Type B pancreatic cell (in vitro differentiated cells): Measurements from ENCODE around the gene PLOD3. TPM values are rescaled to one million over a fixed set of nuclear protein-coding genes. Genes with fewer than 3 reads are reported as not detected.

Experiments
- DNase-seq: peaks from one replicate; pipeline ENCODE4 v3.0.0; 2021; ENCODE audit warnings: mixed read lengths; ENCODE audit not compliant: unreplicated experiment; ENCODE audit errors: extremely low spot score
- H3K27ac Mint-ChIP-seq: 2 replicates; pipeline ENCODE4 v1.8.0; 2021; ENCODE audit warnings: mild to moderate bottlenecking, mixed read lengths
- H3K27me3 Mint-ChIP-seq: 2 replicates; pipeline ENCODE4 v1.8.0; 2021; ENCODE audit warnings: mixed read lengths
- H3K36me3 Mint-ChIP-seq: 2 replicates; pipeline ENCODE4 v1.8.0; 2021; ENCODE audit warnings: mixed read lengths
- H3K4me1 Mint-ChIP-seq: one replicate; pipeline ENCODE4 v1.8.0; 2021; ENCODE audit warnings: mixed read lengths; ENCODE audit not compliant: unreplicated experiment
- H3K4me3 Mint-ChIP-seq: 2 replicates; pipeline ENCODE4 v1.8.0; 2021; ENCODE audit warnings: mild to moderate bottlenecking, mixed read lengths
- H3K9me3 Mint-ChIP-seq: 2 replicates; pipeline ENCODE4 v1.8.0; 2021; ENCODE audit warnings: mixed read lengths
- CTCF ChIP-seq: fragments of 200-600 bp; sonication (generic); conservative IDR thresholded peaks from 2 replicates; pipeline ENCODE4 v1.5.0; 2021; ENCODE audit warnings: antibody characterized with exemption, mild to moderate bottlenecking
- total RNA-seq: library from RNA; stranded (reverse); gene quantifications from 2 replicates; pipeline ENCODE4 v1.2.1, GENCODE V29; 2021; ENCODE audit warnings: low replicate concordance

Gene PLOD3
- total RNA-seq, 1 donor from 2014 or later = 65.7 TPM

- peaks cover 49% of the 10 kb centered on the region for H3K27me3 Mint-ChIP-seq
- no peak overlapping the region for H3K27ac Mint-ChIP-seq
- H3K9me3 Mint-ChIP-seq = no peaks in the 10 kb centered on the region
- DNase-seq = no peak
- no peaks in the 10 kb centered on the region for H3K36me3 Mint-ChIP-seq
- H3K4me3 Mint-ChIP-seq = peak overlapping the region; percentile 86
- TF ChIP-seq CTCF = no peak
- peaks cover 29% of the 10 kb centered on the region for H3K4me1 Mint-ChIP-seq
Observed at GRCh38 chr7:101164071-101164840, 53.1 kb downstream of the PLOD3 start.

- no peak for TF ChIP-seq CTCF
- Mint-ChIP-seq H3K4me3 (peak overlapping the region; percentile 86), H3K27ac (no peak overlapping the region), H3K36me3 (peaks cover under 1% of the 10 kb centered on the region), H3K9me3 (no peaks in the 10 kb centered on the region), H3K4me1 (peaks cover 27% of the 10 kb centered on the region), H3K27me3 (peaks cover 42% of the 10 kb centered on the region)
- DNase-seq = no peak
Observed at GRCh38 chr7:101163279-101164070, 53.9 kb downstream of the PLOD3 start.

GRCh38 chr7:101162551-101163278 lies 54.7 kb downstream of the PLOD3 start:
- H3K4me1 Mint-ChIP-seq = peaks cover 22% of the 10 kb centered on the region

GRCh38 chr7:101161692-101162471 lies 55.5 kb downstream of the PLOD3 start:
- no peaks in the 10 kb centered on the region for H3K9me3 Mint-ChIP-seq
- no peak for DNase-seq
- no peak for TF ChIP-seq CTCF

More at GRCh38 chr7:101162551-101163278, 54.7 kb downstream of the PLOD3 start:
- H3K4me3 Mint-ChIP-seq = peak overlapping the region; percentile 83
- H3K9me3 Mint-ChIP-seq = no peaks in the 10 kb centered on the region
- TF ChIP-seq CTCF = no peak
- H3K27me3 Mint-ChIP-seq = peaks cover 34% of the 10 kb centered on the region
- no peak for DNase-seq
- H3K36me3 Mint-ChIP-seq = peaks cover 4% of the 10 kb centered on the region
- peak overlapping the region; percentile 92 for H3K27ac Mint-ChIP-seq

GRCh38 chr7:101160910-101161309 lies 56.5 kb downstream of the PLOD3 start:
- Mint-ChIP-seq H3K4me1 (peaks cover 11% of the 10 kb centered on the region), H3K9me3 (no peaks in the 10 kb centered on the region)

More at GRCh38 chr7:101161692-101162471, 55.5 kb downstream of the PLOD3 start:
- peaks cover 26% of the 10 kb centered on the region for H3K27me3 Mint-ChIP-seq
- H3K36me3 Mint-ChIP-seq = peaks cover 8% of the 10 kb centered on the region
- peaks cover 15% of the 10 kb centered on the region for H3K4me1 Mint-ChIP-seq
- peak overlapping the region; percentile 92 for H3K27ac Mint-ChIP-seq
- H3K4me3 Mint-ChIP-seq = peak overlapping the region; percentile 83

More at GRCh38 chr7:101160910-101161309, 56.5 kb downstream of the PLOD3 start:
- peaks cover 10% of the 10 kb centered on the region for H3K36me3 Mint-ChIP-seq
- peak overlapping the region; percentile 71 for H3K4me3 Mint-ChIP-seq
- no peak for DNase-seq
- TF ChIP-seq CTCF = no peak
- H3K27ac Mint-ChIP-seq = peak overlapping the region; percentile 92
- H3K27me3 Mint-ChIP-seq = peaks cover 19% of the 10 kb centered on the region
